HG03571 (cell line): ENCODE results near the gene FNDC7.
A peak's percentile ranks its signal among the peaks of the same experiment; 100 is the strongest.
"Not testable (repeated sequence)": the region's sequence is repeated elsewhere in the genome, so short reads cannot be mapped to it uniquely, and the experiment has no call there.

ENCODE experiments used
- ATAC-seq: cut with Tn5 transposase; IDR thresholded peaks from one replicate; pipeline ENCODE4 v1.9.1; 2021; ENCODE audit not compliant: unreplicated experiment

Gene FNDC7

GRCh38 chr1:108734171-108734865, 21.6 kb downstream of the FNDC7 start:
- no peak for ATAC-seq

DNA sequence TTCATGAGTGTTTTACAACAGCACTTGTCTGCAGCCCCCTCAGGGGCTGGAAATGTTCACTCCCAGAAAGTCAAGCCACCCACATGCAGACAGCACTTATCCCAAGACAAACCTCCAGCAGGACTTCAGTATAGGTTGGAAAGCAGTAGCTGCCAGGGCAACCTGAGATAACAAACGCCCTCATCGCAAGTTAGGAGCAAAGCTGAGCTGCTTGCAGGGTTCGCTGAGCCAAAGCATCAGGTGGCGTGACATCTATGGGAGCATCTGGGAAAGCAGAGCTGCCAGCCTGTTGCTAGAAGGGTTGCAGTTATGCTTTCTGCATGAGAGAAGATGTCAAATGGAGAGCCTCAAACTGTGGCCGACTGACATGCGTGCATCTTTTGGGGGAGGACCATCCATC, 29.5 kb downstream of the FNDC7 start:
- ATAC-seq = no peak

DNA sequence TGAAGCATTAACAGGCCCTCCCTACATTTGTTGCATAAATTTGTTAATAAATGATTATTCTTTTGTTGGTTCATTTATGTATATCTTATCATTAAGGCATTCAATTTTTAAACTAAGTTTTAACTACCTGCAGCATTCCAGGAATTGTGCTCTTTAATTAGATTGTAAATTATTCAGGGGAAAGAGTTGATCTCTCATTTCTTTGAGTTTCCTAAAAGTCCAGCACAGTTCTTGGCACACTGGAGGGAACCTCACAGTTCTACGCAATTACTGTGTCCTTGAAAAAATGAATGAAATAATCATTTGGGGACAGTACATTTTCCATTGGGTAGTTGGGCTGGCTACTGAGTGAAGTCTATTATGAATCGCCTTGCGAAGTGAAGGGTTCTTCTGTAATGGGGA, 33.3 kb downstream of the FNDC7 start:
- ATAC-seq = no peak

DNA sequence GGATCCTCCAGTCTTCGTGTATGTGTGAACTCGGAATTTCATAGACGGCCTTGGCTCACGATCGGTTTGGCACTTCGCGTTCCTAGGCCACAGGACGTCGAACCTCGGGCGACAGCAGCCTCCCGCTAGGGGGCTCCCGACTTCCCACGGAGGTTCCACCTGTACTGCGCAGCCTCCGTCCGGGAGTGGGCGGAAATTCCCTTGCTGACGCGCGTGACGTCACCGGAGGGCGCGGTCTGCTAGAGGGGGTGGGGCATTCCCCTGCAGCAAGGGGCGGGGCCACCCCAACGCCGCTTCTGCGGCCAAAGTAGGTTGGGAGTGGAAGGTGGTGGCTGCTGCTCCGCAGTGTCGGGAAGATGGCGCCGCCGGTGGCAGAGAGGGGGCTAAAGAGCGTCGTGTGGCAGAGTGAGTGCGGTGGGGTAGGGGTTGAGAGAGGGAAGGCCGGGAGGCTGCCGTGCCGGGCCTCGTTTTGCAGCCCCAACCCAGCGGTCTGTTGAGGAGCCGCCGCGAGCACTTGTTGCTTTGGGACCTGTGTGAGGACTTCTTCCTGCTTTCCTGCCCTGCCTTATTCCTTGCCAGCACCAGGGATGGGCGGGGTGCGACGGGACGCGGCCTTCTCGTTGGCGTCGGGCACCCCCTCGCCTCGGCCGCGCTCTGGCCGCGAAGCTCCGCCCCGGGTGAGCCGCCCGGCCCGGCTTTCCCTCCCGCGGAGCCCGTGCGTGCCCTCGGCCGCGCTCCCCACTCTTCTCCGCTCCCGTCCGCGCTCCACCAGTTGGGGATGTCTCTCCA, 33.9 kb downstream of the FNDC7 start, which contains the start of gene STXBP3:
Gene STXBP3, plus strand, starts transcription at position 293 of the 789 bp plus-strand sequence. Its CDS starts 64 bp downstream, at position 357.
- ATAC-seq = peak; percentile 87

GRCh38 chr1:108747171-108747850, 34.6 kb downstream of the FNDC7 start:
- ATAC-seq = peak; percentile 18

GRCh38 chr1:108747898-108748297, 35.2 kb downstream of the FNDC7 start:
- no peak for ATAC-seq

- ATAC-seq = no peak
These were observed 36.4 kb downstream of the FNDC7 start for GRCh38 chr1:108749081-108749480.

DNA sequence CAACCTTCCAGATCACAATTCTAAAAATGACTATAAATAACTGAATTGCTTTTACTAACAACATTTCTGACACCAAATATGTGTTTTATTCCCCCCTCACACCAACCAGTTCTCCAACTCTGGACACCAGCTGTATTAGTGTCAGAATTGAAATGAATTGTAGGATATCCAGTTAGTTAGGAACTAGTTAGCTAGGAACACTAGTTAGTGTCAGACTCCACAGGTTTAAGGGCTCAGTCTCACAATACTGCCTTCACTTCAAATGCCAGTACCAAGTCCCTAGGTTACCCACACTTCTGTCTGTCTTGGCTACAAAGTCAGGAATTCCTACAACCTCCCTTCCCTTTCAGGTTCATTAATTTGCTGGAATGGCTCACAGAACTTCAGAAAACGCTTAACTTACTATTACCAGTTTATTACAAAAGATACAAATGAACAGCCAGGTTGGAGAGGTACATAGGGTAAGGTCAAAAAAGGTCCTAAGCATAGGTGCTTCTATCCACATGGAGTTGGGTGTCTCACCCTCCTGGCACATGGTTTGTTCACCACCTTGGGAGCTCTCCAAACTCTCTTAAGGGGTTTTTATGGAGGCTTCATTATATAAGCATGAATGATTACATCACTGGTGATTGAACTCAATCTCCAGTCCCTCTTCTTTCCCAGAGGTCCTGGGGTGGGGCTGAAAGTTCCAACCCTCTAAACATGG, 37.9 kb downstream of the FNDC7 start:
- ATAC-seq = no peak

- ATAC-seq = no peak
These were observed 40.7 kb downstream of the FNDC7 start for GRCh38 chr1:108753363-108753762.

- ATAC-seq = no peak
These were observed 46.1 kb downstream of the FNDC7 start for GRCh38 chr1:108758796-108759195.

DNA sequence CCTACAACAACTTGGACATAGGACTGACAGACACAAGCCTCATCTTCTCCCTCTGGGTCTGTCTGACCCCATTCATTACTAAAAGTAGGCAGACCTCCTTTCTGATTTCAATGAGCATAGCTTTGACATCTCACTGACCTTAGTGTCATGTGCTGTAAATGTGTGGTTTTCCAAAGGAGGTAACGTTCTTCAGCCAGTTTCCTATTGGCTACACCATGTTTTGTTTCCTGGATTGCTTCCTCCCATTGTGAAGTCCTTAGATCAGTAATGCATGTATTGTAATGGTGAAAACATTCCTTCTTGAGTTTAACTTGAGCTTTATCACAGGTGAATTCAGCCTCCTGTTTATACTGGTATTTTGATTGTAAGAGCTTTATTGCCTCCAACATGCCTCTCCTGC, 54.4 kb downstream of the FNDC7 start:
- no peak for ATAC-seq

- no peak for ATAC-seq
These were observed 55.0 kb downstream of the FNDC7 start for GRCh38 chr1:108767708-108768107.

- ATAC-seq = no peak
These were observed 65.1 kb downstream of the FNDC7 start for GRCh38 chr1:108777839-108778238.

DNA sequence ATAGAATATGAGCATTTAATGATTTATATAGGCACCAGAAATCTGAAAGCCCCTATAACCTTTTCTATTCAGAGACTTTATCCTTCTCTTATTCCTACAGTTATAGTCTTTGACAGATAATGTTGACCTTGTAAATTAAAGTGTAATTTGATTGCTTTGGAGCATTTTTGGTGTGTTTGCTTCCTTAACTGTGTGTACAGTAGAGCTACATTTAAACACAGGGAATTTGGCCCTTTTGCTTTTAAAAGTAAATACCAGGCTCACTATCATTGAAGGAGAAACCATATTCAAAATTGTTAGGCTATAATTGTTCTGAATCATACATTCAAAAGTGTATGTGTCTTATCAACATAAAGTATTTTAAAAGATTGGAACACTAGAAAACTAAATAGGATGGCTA, 66.7 kb downstream of the FNDC7 start:
- no peak for ATAC-seq

GRCh38 chr1:108780937-108781574, 68.3 kb downstream of the FNDC7 start:
- ATAC-seq = no peak

GRCh38 chr1:108781575-108781944, 68.9 kb downstream of the FNDC7 start:
- ATAC-seq = not testable (repeated sequence)

GRCh38 chr1:108785264-108785663, 72.6 kb downstream of the FNDC7 start:
- no peak for ATAC-seq

- no peak for ATAC-seq
These were observed 73.2 kb downstream of the FNDC7 start for GRCh38 chr1:108785880-108786279.

GRCh38 chr1:108791790-108792189, 79.1 kb downstream of the FNDC7 start:
- no peak for ATAC-seq
